Renal pelvis (tissue), 4 donors: ENCODE data around the gene ENTPD8. TPM values are rescaled to one million over a fixed set of nuclear protein-coding genes. Genes with fewer than 3 reads are reported as not detected.

Experiments
- DNase-seq: peaks from one replicate; pipeline ENCODE4 v3.0.0-alpha.2; 2013
- polyA plus RNA-seq, 3 donors: library from polyadenylated mRNA; unstranded; fragments of 120-200 nt; gene quantifications; one replicate each; pipeline ENCODE4 v1.2.1, GENCODE V29; 2013; ENCODE audit not compliant: insufficient read length in 3 of 3

Gene ENTPD8
- polyA plus RNA-seq, 3 donors: 0.61 to 1.0 (median 0.86) TPM

GRCh38 chr9:137433349-137433915 lies 7.7 kb downstream of the ENTPD8 start:
- DNase-seq: no peak

- no peak for DNase-seq
Measured at GRCh38 chr9:137432687-137433348, 8.3 kb downstream of the ENTPD8 start.

GRCh38 chr9:137431416-137431931 lies 9.7 kb downstream of the ENTPD8 start:
- DNase-seq: no peak

GRCh38 chr9:137430723-137431415 lies 10.3 kb downstream of the ENTPD8 start:
- DNase-seq: no peak

GRCh38 chr9:137429974-137430722 lies 11.0 kb downstream of the ENTPD8 start:
- no peak for DNase-seq

GRCh38 chr9:137429546-137429890 lies 11.6 kb downstream of the ENTPD8 start:
- no peak for DNase-seq

GRCh38 chr9:137428841-137429545 lies 12.2 kb downstream of the ENTPD8 start:
- DNase-seq: no peak

- no peak for DNase-seq
Measured at GRCh38 chr9:137428311-137428630, 12.9 kb downstream of the ENTPD8 start.

- DNase-seq: no peak
Measured at GRCh38 chr9:137427454-137428310, 13.5 kb downstream of the ENTPD8 start.

GRCh38 chr9:137426018-137426681 lies 15.0 kb downstream of the ENTPD8 start:
- DNase-seq: no peak

- DNase-seq: no peak
Measured at GRCh38 chr9:137423514-137424291, 17.5 kb downstream of the ENTPD8 start.

- DNase-seq: peak; percentile 88
Measured at GRCh38 chr9:137422604-137423513, 18.3 kb downstream of the ENTPD8 start, which contains the start of the genes EXD3 and NOXA1. TSS of gene EXD3 (minus strand) at chr9:137423162. CDS start at chr9:137395357, 27,805 bp downstream. TSS of gene NOXA1 (plus strand) at chr9:137423393. CDS start at chr9:137423530, 137 bp downstream.

GRCh38 chr9:137421838-137422603 lies 19.1 kb downstream of the ENTPD8 start:
- DNase-seq: no peak

GRCh38 chr9:137417161-137418021 lies 23.8 kb downstream of the ENTPD8 start:
- no peak for DNase-seq

- DNase-seq: no peak
Measured at GRCh38 chr9:137416563-137417151, 24.5 kb downstream of the ENTPD8 start.

GRCh38 chr9:137416006-137416562 lies 25.1 kb downstream of the ENTPD8 start:
- DNase-seq: no peak
